ENCODE data around the gene C1QTNF9.
A peak's percentile ranks its signal among the peaks of the same experiment; 100 is the strongest.
"Not testable (repeated sequence)": the region's sequence is repeated elsewhere in the genome, so short reads cannot be mapped to it uniquely, and the experiment has no call there.

Gene C1QTNF9

GRCh38 chr13:24323036-24323738 lies 13.8 kb downstream of the C1QTNF9 start:
- DNase-seq: no peak

GRCh38 chr13:24323739-24324075 lies 14.3 kb downstream of the C1QTNF9 start:
- DNase-seq: no peak

GRCh38 chr13:24327598-24327997 lies 18.2 kb downstream of the C1QTNF9 start:
- DNase-seq: not testable (repeated sequence)

- DNase-seq: no peak
These were observed 18.8 kb downstream of the C1QTNF9 start for GRCh38 chr13:24328145-24328544.

GRCh38 chr13:24338721-24339120 lies 29.3 kb downstream of the C1QTNF9 start:
- no peak for DNase-seq

- no peak for DNase-seq
These were observed 30.7 kb downstream of the C1QTNF9 start for GRCh38 chr13:24339937-24340607.

- no peak for DNase-seq
These were observed 31.2 kb downstream of the C1QTNF9 start for GRCh38 chr13:24340608-24340955.

GRCh38 chr13:24341439-24341838 lies 32.1 kb downstream of the C1QTNF9 start:
- DNase-seq: peak in 1 of 2 experiments; percentile 1

GRCh38 chr13:24348385-24348784 lies 39.0 kb downstream of the C1QTNF9 start:
- no peak for DNase-seq

GRCh38 chr13:24348797-24349515 lies 39.6 kb downstream of the C1QTNF9 start:
- DNase-seq: peak; percentile 73 to 88

GRCh38 chr13:24349778-24350664 lies 40.6 kb downstream of the C1QTNF9 start:
- DNase-seq: not testable (repeated sequence)

- DNase-seq: no peak
These were observed 42.0 kb downstream of the C1QTNF9 start for GRCh38 chr13:24351423-24351822.

GRCh38 chr13:24353736-24354135 lies 44.4 kb downstream of the C1QTNF9 start:
- no peak for DNase-seq

- no peak for DNase-seq
These were observed 45.7 kb downstream of the C1QTNF9 start for GRCh38 chr13:24355103-24355502.

- no peak for DNase-seq
These were observed 46.9 kb downstream of the C1QTNF9 start for GRCh38 chr13:24356270-24356669.

- no peak for DNase-seq
These were observed 47.5 kb downstream of the C1QTNF9 start for GRCh38 chr13:24356837-24357236.

GRCh38 chr13:24357756-24358155 lies 48.4 kb downstream of the C1QTNF9 start:
- DNase-seq: no peak

GRCh38 chr13:24358836-24359235 lies 49.5 kb downstream of the C1QTNF9 start:
- DNase-seq: not testable (repeated sequence)

- DNase-seq: not testable (repeated sequence)
These were observed 49.9 kb downstream of the C1QTNF9 start for GRCh38 chr13:24359252-24359651.

- DNase-seq: no peak
These were observed 50.7 kb downstream of the C1QTNF9 start for GRCh38 chr13:24360106-24360505.

- no peak for DNase-seq
These were observed 51.7 kb downstream of the C1QTNF9 start for GRCh38 chr13:24361113-24361512.

- DNase-seq: no peak
These were observed 52.5 kb downstream of the C1QTNF9 start for GRCh38 chr13:24361852-24362366.

Data from NCI-H2081 (cell line).